Measurements from ENCODE around the gene HES3.
A peak's percentile ranks its signal among the peaks of the same experiment; 100 is the strongest.

The HES3 gene

GRCh38 chr1:6260433-6260934, 16.5 kb downstream of the HES3 start:
- peak; percentile 36 for DNase-seq (ENCODE audit: extremely low read depth, insufficient read length)
- Histone ChIP-seq H3K36me3 (ENCODE audit: control insufficient read depth, insufficient read depth, low read length) (no peaks in the 10 kb centered on the region; the same call in 1 of the 2 replicates), H3K27me3 (replicated peaks; ENCODE audit: control insufficient read depth, insufficient read depth, low read length) (no peaks in the 10 kb centered on the region; the same call in 1 of the 2 replicates), H3K4me3 (replicated peaks; ENCODE audit: low read depth, low read length) (peak overlapping the region; percentile 59)
- no peak for TF ChIP-seq CTCF (IDR thresholded peaks at IDR 0.05; ENCODE audit: insufficient read depth, low read length, poor library complexity, severe bottlenecking)

- Histone ChIP-seq H3K4me3 (replicated peaks; ENCODE audit: low read depth, low read length) (peak within 1 kb of the TSS; percentile 59), H3K36me3 (ENCODE audit: control insufficient read depth, insufficient read depth, low read length) (no peaks in the 10 kb centered on the region; the same call in 1 of the 2 replicates), H3K27me3 (replicated peaks; ENCODE audit: control insufficient read depth, insufficient read depth, low read length) (no peaks in the 10 kb centered on the region; the same call in 1 of the 2 replicates)
- DNase-seq (ENCODE audit: extremely low read depth, insufficient read length) = peak; percentile 57
- TF ChIP-seq CTCF (IDR thresholded peaks at IDR 0.05; ENCODE audit: insufficient read depth, low read length, poor library complexity, severe bottlenecking) = no peak
These were observed 17.1 kb downstream of the HES3 start, which contains the start of gene GPR153 for GRCh38 chr1:6260961-6261614. GPR153 (minus strand) TSS chr1:6261098; CDS start chr1:6254905, 6,193 bp downstream.

GRCh38 chr1:6261615-6261995, 17.6 kb downstream of the HES3 start:
- no peak for DNase-seq (ENCODE audit: extremely low read depth, insufficient read length)
- TF ChIP-seq CTCF (IDR thresholded peaks at IDR 0.05; ENCODE audit: insufficient read depth, low read length, poor library complexity, severe bottlenecking) = no peak
- peak overlapping the region; percentile 51 for H3K4me3 ChIP-seq (replicated peaks; ENCODE audit: low read depth, low read length)
- no peaks in the 10 kb centered on the region; the same call in 1 of the 2 replicates for H3K36me3 ChIP-seq (ENCODE audit: control insufficient read depth, insufficient read depth, low read length)
- no peaks in the 10 kb centered on the region; the same call in 1 of the 2 replicates for H3K27me3 ChIP-seq (replicated peaks; ENCODE audit: control insufficient read depth, insufficient read depth, low read length)

- no peak overlapping the region for H3K4me3 ChIP-seq (replicated peaks; ENCODE audit: low read depth, low read length)
- TF ChIP-seq CTCF (IDR thresholded peaks at IDR 0.05; ENCODE audit: insufficient read depth, low read length, poor library complexity, severe bottlenecking) = no peak
- no peaks in the 10 kb centered on the region; the same call in 1 of the 2 replicates for H3K36me3 ChIP-seq (ENCODE audit: control insufficient read depth, insufficient read depth, low read length)
- H3K27me3 ChIP-seq (replicated peaks; ENCODE audit: control insufficient read depth, insufficient read depth, low read length) = no peaks in the 10 kb centered on the region; the same call in 1 of the 2 replicates
- no peak for DNase-seq (ENCODE audit: extremely low read depth, insufficient read length)
These were observed 18.8 kb downstream of the HES3 start for GRCh38 chr1:6262555-6263420.

- no peak for TF ChIP-seq CTCF (IDR thresholded peaks at IDR 0.05; ENCODE audit: insufficient read depth, low read length, poor library complexity, severe bottlenecking)
- DNase-seq (ENCODE audit: extremely low read depth, insufficient read length) = no peak
- Histone ChIP-seq H3K4me3 (replicated peaks; ENCODE audit: low read depth, low read length) (no peak overlapping the region), H3K36me3 (ENCODE audit: control insufficient read depth, insufficient read depth, low read length) (no peaks in the 10 kb centered on the region; the same call in 1 of the 2 replicates), H3K27me3 (replicated peaks; ENCODE audit: control insufficient read depth, insufficient read depth, low read length) (no peaks in the 10 kb centered on the region; the same call in 1 of the 2 replicates)
These were observed 19.7 kb downstream of the HES3 start for GRCh38 chr1:6263716-6264115.

Measured in GM06990 (cell line).